BJ (cell line): ENCODE data around the gene B4GALT6. TPM values are rescaled to one million over a fixed set of nuclear protein-coding genes. Genes with fewer than 3 reads are reported as not detected.

Experiments used
- CTCF ChIA-PET: fragments of 350-600 bp; formaldehyde crosslinking; extraction: SDS; loops from one replicate; lab custom pipeline; 2021; ENCODE audit warnings: antibody characterized with exemption, inconsistent platforms; lab: Yijun Ruan, JAX
- POLR2A ChIA-PET: fragments of 300-600 bp; sonication (Branson Sonifier 250); formaldehyde crosslinking; extraction: SDS; loops from one replicate; lab custom pipeline; 2021; ENCODE audit warnings: antibody characterized with exemption; lab: Charles Lee
- DNase-seq: peaks from one replicate; pipeline ENCODE4 v3.0.0-alpha.2; 2011; ENCODE audit warnings: low read depth
- H3K27me3 ChIP-seq: 2 replicates; pipeline ENCODE4 v1.6.0; 2011; ENCODE audit warnings: low read length; ENCODE audit not compliant: control insufficient read depth, insufficient read depth
- H3K36me3 ChIP-seq: 2 replicates; pipeline ENCODE4 v1.5.1; 2011; ENCODE audit warnings: low read length; ENCODE audit not compliant: control insufficient read depth, insufficient read depth
- H3K4me3 ChIP-seq: 2 replicates; pipeline ENCODE4 v1.5.1; 2011; ENCODE audit warnings: low read depth, mild to moderate bottlenecking, control low read depth, low read length
- polyA plus RNA-seq: library from polyadenylated mRNA; depleted of rRNA; stranded (reverse); fragments of >200 nt; gene quantifications from 2 replicates; pipeline ENCODE4 v1.2.3, GENCODE V29; 2011
- TF ChIP-seq, protein P1 (sequence below): IDR thresholded peaks from 2 replicates; pipeline ENCODE4 v1.5.1; 2011; ENCODE audit warnings: low read depth, mild to moderate bottlenecking, control low read depth, inconsistent platforms, low read length, moderate library complexity; ENCODE audit not compliant: insufficient read depth

B4GALT6 gene
- polyA plus RNA-seq, 1 experiment, result 0.26 TPM

DNA sequence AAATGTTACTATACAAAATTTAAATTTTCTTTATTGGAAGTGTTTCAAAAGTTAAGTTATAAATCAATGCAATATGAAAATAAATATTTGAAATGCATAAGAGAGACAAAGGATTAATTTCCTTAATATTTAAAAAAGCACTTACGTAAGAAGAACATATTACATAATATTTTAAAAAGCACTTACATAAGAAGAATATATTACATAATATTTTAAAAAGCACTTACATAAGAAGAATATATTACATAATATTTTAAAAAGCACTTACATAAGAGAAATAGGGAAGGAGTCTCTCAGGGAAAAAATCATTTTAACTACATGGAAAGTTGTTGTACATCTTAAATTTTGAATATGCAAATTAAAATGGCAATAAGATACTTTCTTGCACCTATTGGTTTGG lies 17.4 kb upstream of the B4GALT6 start:
- TF ChIP-seq, protein P1, sequence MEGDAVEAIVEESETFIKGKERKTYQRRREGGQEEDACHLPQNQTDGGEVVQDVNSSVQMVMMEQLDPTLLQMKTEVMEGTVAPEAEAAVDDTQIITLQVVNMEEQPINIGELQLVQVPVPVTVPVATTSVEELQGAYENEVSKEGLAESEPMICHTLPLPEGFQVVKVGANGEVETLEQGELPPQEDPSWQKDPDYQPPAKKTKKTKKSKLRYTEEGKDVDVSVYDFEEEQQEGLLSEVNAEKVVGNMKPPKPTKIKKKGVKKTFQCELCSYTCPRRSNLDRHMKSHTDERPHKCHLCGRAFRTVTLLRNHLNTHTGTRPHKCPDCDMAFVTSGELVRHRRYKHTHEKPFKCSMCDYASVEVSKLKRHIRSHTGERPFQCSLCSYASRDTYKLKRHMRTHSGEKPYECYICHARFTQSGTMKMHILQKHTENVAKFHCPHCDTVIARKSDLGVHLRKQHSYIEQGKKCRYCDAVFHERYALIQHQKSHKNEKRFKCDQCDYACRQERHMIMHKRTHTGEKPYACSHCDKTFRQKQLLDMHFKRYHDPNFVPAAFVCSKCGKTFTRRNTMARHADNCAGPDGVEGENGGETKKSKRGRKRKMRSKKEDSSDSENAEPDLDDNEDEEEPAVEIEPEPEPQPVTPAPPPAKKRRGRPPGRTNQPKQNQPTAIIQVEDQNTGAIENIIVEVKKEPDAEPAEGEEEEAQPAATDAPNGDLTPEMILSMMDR, result no peak
- DNase-seq, result no peak
- CTCF ChIA-PET, result no interaction called here
- Histone ChIP-seq H3K4me3 (no peak overlapping the region), H3K27me3 (no peaks in the 10 kb centered on the region), H3K36me3 (no peaks in the 10 kb centered on the region)
- POLR2A ChIA-PET, result no interaction called here

DNA sequence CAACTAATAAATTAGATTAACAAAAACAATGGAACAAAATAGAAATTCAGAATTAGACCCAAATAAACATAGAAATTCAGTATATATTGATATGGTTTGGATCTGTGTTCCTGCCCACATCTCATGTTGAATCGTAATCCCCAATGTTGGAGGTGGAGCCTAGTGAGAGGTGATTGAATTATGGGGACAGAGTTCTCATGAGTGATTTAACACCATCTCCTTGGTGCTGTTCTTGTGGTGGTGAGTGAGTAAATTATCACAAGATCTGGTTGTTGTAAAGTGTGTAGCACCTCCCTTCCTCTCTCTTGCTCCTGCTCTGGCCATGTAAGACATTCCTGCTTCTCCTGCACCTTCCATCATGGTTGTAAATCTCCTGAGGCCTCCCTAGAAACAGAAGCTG lies 16.6 kb upstream of the B4GALT6 start:
- DNase-seq, result no peak
- no peaks in the 10 kb centered on the region for H3K27me3 ChIP-seq
- CTCF ChIA-PET, result no interaction called here
- no peak overlapping the region for H3K4me3 ChIP-seq
- TF ChIP-seq, protein P1, result no peak
- no peaks in the 10 kb centered on the region for H3K36me3 ChIP-seq
- POLR2A ChIA-PET, result no interaction called here

DNA sequence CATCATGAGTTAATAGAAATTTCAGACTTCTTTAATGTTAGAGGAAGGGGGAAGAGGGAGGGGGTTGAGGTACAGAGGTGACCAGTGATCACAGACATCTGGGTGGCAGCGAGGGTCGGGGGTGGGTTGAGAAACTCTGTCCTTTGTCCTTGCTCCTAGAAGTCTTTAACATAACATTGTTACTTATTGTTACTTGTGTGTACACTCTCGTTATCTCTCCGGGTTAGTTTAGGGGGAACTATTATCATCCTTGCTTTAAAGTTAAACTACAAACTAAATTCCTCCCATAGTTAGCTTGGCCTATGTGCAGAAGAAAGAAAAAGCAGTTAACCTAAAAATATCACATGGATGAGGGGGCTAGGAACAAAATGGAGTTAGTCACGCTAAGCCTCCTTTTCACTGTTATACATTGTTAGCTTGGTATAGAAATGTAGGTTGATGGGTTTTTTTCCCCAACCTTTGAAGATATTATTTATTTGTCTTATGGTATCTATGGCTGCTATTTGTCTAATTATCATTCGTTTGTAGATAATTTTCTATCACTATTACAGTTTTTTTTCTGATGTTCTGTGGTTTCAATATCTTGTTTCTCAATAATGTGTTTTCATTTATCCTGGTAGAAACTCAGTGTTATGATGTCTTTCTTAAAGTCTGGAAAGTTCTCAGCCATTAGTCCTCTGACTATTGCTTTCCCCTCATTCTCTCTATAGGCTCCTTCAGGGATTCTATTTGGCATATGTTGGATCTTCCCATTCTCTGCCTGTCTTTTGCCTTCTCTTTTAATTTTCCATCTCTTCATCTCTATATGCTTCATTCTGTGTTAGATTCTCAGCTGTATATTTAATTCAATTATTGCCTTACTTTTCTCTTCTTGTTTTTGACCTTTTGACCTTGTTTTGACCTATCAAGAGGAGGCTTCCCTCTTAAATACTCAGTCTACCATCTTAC lies 13.2 kb upstream of the B4GALT6 start:
- DNase-seq, result no peak
- POLR2A ChIA-PET, result no interaction called here
- H3K36me3 ChIP-seq, result no peaks in the 10 kb centered on the region
- no peaks in the 10 kb centered on the region for H3K27me3 ChIP-seq
- no peak overlapping the region for H3K4me3 ChIP-seq
- TF ChIP-seq, protein P1, result no peak
- CTCF ChIA-PET, result interaction anchor here (0.8 kb wide), 1 partner anchor 25 kb away, joined by 3 read pairs; no protein-coding TSS in a partner anchor

- TF ChIP-seq, protein P1, result no peak
- H3K4me3 ChIP-seq, result no peak overlapping the region
- CTCF ChIA-PET, result no interaction called here
- POLR2A ChIA-PET, result no interaction called here
- H3K27me3 ChIP-seq, result no peaks in the 10 kb centered on the region
- no peak for DNase-seq
- no peaks in the 10 kb centered on the region for H3K36me3 ChIP-seq
Observed at GRCh38 chr18:31695989-31696388, 11.6 kb upstream of the B4GALT6 start.

DNA sequence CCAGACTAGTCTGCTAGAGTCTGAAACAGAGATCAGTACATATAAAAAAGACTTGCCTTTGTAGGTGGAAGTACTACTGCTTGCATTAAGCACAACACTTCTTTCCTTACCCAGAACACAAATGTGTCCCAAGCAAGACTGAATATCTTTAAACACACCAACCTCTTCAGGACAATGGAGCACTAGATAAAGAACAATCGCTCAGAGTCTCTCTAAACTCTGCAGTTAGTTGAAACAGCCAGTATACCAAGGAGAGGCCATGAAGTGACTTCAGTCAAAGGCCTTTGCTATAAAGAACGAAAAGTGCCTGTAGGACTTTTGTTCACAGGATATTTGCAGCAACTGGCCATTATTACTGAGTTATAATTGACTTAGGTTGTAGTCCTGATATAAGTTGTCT lies 9.9 kb upstream of the B4GALT6 start:
- Histone ChIP-seq H3K27me3 (no peaks in the 10 kb centered on the region), H3K36me3 (no peaks in the 10 kb centered on the region), H3K4me3 (no peak overlapping the region)
- no peak for DNase-seq
- TF ChIP-seq, protein P1, result no peak
- CTCF ChIA-PET, result interaction anchor here (1.3 kb wide), 1 partner anchor 10 kb away, joined by 3 read pairs; the partner anchor contains the start of gene B4GALT6
- POLR2A ChIA-PET, result no interaction called here
